ENCODE data around the gene SDHAF2. TPM values are rescaled to one million over a fixed set of nuclear protein-coding genes. Genes with fewer than 3 reads are reported as not detected.

SDHAF2 gene
- polyA plus RNA-seq, 1 of the 3 experiments (the other 2 are of a cell fraction), result 81.7 TPM

GRCh38 chr11:61473370-61474012, 43.6 kb downstream of the SDHAF2 start:
- Histone ChIP-seq H3F3A (replicated peaks; ENCODE audit: insufficient read depth) (no peaks in the 10 kb centered on the region), H3K9ac (no peak overlapping the region), H3K4me1 (ENCODE audit: control insufficient read depth in 1 of 2, insufficient read depth in 2 of 2, low read depth in 1 of 2, low read length in 1 of 2) (peaks cover 0 to 5% of the 10 kb centered on the region in 2 experiments; a peak in 1 of 4 replicates), H3K27me3 (ENCODE audit: insufficient read depth) (no peaks in the 10 kb centered on the region), H2AFZ (ENCODE audit: low read depth) (no peak overlapping the region), H3K9me3 (no peaks in the 10 kb centered on the region), H4K20me1 (ENCODE audit: insufficient read depth) (no peaks in the 10 kb centered on the region), H3K9me2 (no peaks in the 10 kb centered on the region), H3K4me3 (ENCODE audit: low read depth in 2 of 2, low read length in 1 of 2) (no peak overlapping the region), H3K27ac (ENCODE audit: low read depth in 2 of 2, low read length in 1 of 2) (no peak overlapping the region), H3K4me2 (no peak overlapping the region), H3K36me3 (replicated peaks in 1 of 2; ENCODE audit: control insufficient read depth in 1 of 2, insufficient read depth in 2 of 2, low read length in 1 of 2) (peaks cover 4% of the 10 kb centered on the region in 2 experiments), H3K79me2 (ENCODE audit: insufficient read depth) (no peaks in the 10 kb centered on the region)
- POLR2A ChIA-PET, result interaction anchor here (0.6 kb wide), 1 partner anchor 44 kb away, joined by 3 read pairs; no protein-coding TSS in a partner anchor
- no peak for DNase-seq
- 95% methylated on average over 3 of the region's 3 CpGs for WGBS (ENCODE audit: low lambda C conversion rate)
- CTCF ChIA-PET, result interaction anchor here (1.2 to 21.8 kb wide), 5 partner anchors 27 to 154 kb away, joined by 3 to 670 read pairs (median 7); partner anchors contain the start of gene LRRC10B
- TF ChIP-seq RAD21 (IDR thresholded peaks at IDR 0.05; ENCODE audit: low read length), result no peak
- TF ChIP-seq MEF2A (IDR thresholded peaks at IDR 0.05; ENCODE audit: borderline replicate concordance, low read depth), result no peak
- no peak for TF ChIP-seq PBX3 (IDR thresholded peaks at IDR 0.05)
- TF ChIP-seq RFX5 (IDR thresholded peaks at IDR 0.05; ENCODE audit: low read length), result no peak
- TF ChIP-seq YY1 (IDR thresholded peaks at IDR 0.05; ENCODE audit: low read depth), result no peak
- no peak for TF ChIP-seq NFIC (IDR thresholded peaks at IDR 0.05; ENCODE audit: borderline replicate concordance)
- TF ChIP-seq CTCF (IDR thresholded peaks at IDR 0.05), result no peak
- no peak for TF ChIP-seq MAX (IDR thresholded peaks at IDR 0.05; ENCODE audit: low read depth)
- TF ChIP-seq EP300 (IDR thresholded peaks at IDR 0.05; ENCODE audit: borderline replicate concordance in 1 of 2, low read depth in 1 of 2, low read length in 1 of 2), result no peak
- no peak for TF ChIP-seq EZH2phosphoT487 (IDR thresholded peaks at IDR 0.05; ENCODE audit: borderline replicate concordance, low read depth)
- TF ChIP-seq TAF1 (IDR thresholded peaks at IDR 0.05; ENCODE audit: borderline replicate concordance, low read depth, low read length), result no peak
- TF ChIP-seq RXRA (IDR thresholded peaks at IDR 0.05; ENCODE audit: borderline replicate concordance, low read depth), result no peak

- H3K36me3 ChIP-seq (replicated peaks in 1 of 2; ENCODE audit: control insufficient read depth in 1 of 2, insufficient read depth in 2 of 2, low read length in 1 of 2), result peaks cover 4% of the 10 kb centered on the region in 2 experiments
- peaks cover 0 to 5% of the 10 kb centered on the region in 2 experiments; a peak in 1 of 4 replicates for H3K4me1 ChIP-seq (ENCODE audit: control insufficient read depth in 1 of 2, insufficient read depth in 2 of 2, low read depth in 1 of 2, low read length in 1 of 2)
- no peak overlapping the region for H3K4me3 ChIP-seq (ENCODE audit: low read depth in 2 of 2, low read length in 1 of 2)
- H3K9me3 ChIP-seq, result no peaks in the 10 kb centered on the region
- H3K27ac ChIP-seq (ENCODE audit: low read depth in 2 of 2, low read length in 1 of 2), result no peak overlapping the region
- ChIA-PET CTCF (interaction anchor here (1.2 to 21.8 kb wide), 7 partner anchors 15 to 164 kb away, joined by 4 to 670 read pairs (median 59); partner anchors contain the start of genes LRRC10B and SYT7), POLR2A (no interaction called here)
- no peaks in the 10 kb centered on the region for H3K27me3 ChIP-seq (ENCODE audit: insufficient read depth)
- DNase-seq, result no peak
- no peaks in the 10 kb centered on the region for H4K20me1 ChIP-seq (ENCODE audit: insufficient read depth)
- 96% methylated on average over 6 of the region's 6 CpGs for WGBS (ENCODE audit: low lambda C conversion rate)
- no peaks in the 10 kb centered on the region for H3K79me2 ChIP-seq (ENCODE audit: insufficient read depth)
- no peaks in the 10 kb centered on the region for H3K9me2 ChIP-seq
- no peak overlapping the region for H3K4me2 ChIP-seq
- no peaks in the 10 kb centered on the region for H3F3A ChIP-seq (replicated peaks; ENCODE audit: insufficient read depth)
- no peak overlapping the region for H3K9ac ChIP-seq
- no peak overlapping the region for H2AFZ ChIP-seq (ENCODE audit: low read depth)
- TF ChIP-seq TAF1 (IDR thresholded peaks at IDR 0.05; ENCODE audit: borderline replicate concordance, low read depth, low read length), result no peak
- no peak for TF ChIP-seq GABPA (IDR thresholded peaks at IDR 0.05; ENCODE audit: low read depth)
- no peak for TF ChIP-seq ELF1 (IDR thresholded peaks at IDR 0.05)
- no peak for TF ChIP-seq MAX (IDR thresholded peaks at IDR 0.05; ENCODE audit: low read depth)
- no peak for TF ChIP-seq USF2 (IDR thresholded peaks at IDR 0.05; ENCODE audit: borderline replicate concordance, low read depth, low read length)
- no peak for TF ChIP-seq EP300 (IDR thresholded peaks at IDR 0.05; ENCODE audit: borderline replicate concordance in 1 of 2, low read depth in 1 of 2, low read length in 1 of 2)
- TF ChIP-seq NFIC (IDR thresholded peaks at IDR 0.05; ENCODE audit: borderline replicate concordance), result no peak
- TF ChIP-seq CHD2 (IDR thresholded peaks at IDR 0.05; ENCODE audit: low read length, partially characterized antibody), result no peak
- TF ChIP-seq REST (IDR thresholded peaks at IDR 0.05; ENCODE audit: low read depth, low read length), result no peak
Measured at GRCh38 chr11:61474013-61474643, 44.2 kb downstream of the SDHAF2 start.
